ENCODE measurements around the gene SEMA3C. TPM values are rescaled to one million over a fixed set of nuclear protein-coding genes. Genes with fewer than 3 reads are reported as not detected.

The SEMA3C gene
- total RNA-seq, 2 donors from 2014 or later: 0.09 to 0.15 TPM

DNA sequence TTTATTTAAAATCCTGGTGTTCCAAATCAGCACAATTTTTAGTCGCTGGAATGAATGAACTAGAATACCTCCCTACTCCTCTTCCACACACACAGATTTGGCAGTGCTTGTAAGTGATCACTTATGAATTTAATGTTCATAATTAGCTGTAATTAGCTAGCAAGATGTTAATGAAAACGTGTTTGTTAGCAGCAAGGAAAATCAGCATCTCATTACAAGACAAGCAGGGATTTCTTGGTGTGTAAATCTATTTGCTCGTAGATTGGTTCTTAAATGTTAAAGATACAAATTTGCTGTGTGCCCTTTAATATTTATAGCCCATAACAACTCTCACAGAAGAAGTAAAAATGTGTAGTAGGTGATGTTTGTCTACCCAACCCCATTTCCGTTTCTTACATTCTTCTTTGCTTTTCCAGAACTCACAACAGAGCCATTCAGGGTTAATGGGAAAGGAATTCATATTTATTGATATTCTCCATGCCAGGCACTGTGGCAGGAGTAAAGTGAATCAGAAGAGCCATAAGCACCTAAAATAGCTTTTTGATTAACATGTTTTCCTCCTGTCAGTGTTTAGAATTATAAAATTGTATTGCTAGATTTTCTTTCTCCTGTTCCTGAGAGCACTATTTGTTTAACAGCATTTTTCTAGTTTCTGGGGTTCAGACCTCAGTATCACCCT lies 49.6 kb downstream of the SEMA3C start:
- no peaks in the 10 kb centered on the region for H3K36me3 Mint-ChIP-seq (ENCODE audit: low read depth)

DNA sequence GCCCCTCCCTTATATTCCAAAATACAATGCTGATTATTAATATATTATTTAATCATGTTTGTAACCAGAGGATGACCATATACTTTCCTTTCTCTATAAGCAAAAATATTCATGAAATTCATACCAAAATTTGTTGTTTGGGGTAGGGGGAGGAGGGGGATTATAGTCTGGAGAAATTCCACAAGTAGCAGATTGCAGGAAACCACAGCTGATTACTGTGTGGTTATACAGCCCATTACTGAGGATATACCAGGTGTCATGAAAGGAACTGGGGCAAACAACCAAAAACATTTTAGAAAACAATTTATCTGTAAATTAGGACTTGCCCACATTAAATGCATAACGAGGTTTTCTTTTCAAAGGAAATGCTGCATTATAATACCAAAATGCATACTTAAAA lies 50.3 kb downstream of the SEMA3C start:
- Histone ChIP-seq H3K9me3 (ENCODE audit: control insufficient read depth, low read length) (no peaks in the 10 kb centered on the region), H3K4me3 (ENCODE audit: low read length) (no peak overlapping the region), H3K27me3 (ENCODE audit: control insufficient read depth, insufficient read depth, low read length, poor library complexity, severe bottlenecking) (no peaks in the 10 kb centered on the region), H3K4me1 (ENCODE audit: control insufficient read depth, insufficient read depth, low read length) (peaks cover 4% of the 10 kb centered on the region), H3K9ac (ENCODE audit: extremely low read depth, low read length, poor library complexity, severe bottlenecking) (no peak overlapping the region), H3K36me3 (ENCODE audit: control insufficient read depth, insufficient read depth, low read length) (no peaks in the 10 kb centered on the region), H3K27ac (ENCODE audit: low read depth, low read length) (no peak overlapping the region)
- WGBS, 2 experiments (ENCODE audit: insufficient coverage in 1 of 2, insufficient read length in 1 of 2): 88 to 100% methylated on average over 1 of the region's 1 CpG
- Mint-ChIP-seq H3K36me3 (ENCODE audit: low read depth) (no peaks in the 10 kb centered on the region), H3K27me3 (ENCODE audit: insufficient read depth) (peaks cover 24% of the 10 kb centered on the region), H3K9me3 (no peaks in the 10 kb centered on the region), H3K4me3 (no peak overlapping the region), H3K27ac (no peak overlapping the region), H3K4me1 (peaks cover 21% of the 10 kb centered on the region)
- TF ChIP-seq, protein P1, sequence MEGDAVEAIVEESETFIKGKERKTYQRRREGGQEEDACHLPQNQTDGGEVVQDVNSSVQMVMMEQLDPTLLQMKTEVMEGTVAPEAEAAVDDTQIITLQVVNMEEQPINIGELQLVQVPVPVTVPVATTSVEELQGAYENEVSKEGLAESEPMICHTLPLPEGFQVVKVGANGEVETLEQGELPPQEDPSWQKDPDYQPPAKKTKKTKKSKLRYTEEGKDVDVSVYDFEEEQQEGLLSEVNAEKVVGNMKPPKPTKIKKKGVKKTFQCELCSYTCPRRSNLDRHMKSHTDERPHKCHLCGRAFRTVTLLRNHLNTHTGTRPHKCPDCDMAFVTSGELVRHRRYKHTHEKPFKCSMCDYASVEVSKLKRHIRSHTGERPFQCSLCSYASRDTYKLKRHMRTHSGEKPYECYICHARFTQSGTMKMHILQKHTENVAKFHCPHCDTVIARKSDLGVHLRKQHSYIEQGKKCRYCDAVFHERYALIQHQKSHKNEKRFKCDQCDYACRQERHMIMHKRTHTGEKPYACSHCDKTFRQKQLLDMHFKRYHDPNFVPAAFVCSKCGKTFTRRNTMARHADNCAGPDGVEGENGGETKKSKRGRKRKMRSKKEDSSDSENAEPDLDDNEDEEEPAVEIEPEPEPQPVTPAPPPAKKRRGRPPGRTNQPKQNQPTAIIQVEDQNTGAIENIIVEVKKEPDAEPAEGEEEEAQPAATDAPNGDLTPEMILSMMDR (conservative IDR thresholded peaks at IDR 0.05): no peak
- no peak for DNase-seq

More for the DNA sequence above, 49.6 kb downstream of the SEMA3C start:
- H3K4me3 ChIP-seq (ENCODE audit: low read length): no peak overlapping the region
- H3K36me3 ChIP-seq (ENCODE audit: control insufficient read depth, insufficient read depth, low read length): no peaks in the 10 kb centered on the region
- no peak overlapping the region for H3K9ac ChIP-seq (ENCODE audit: extremely low read depth, low read length, poor library complexity, severe bottlenecking)
- Mint-ChIP-seq H3K4me1 (peaks cover 27% of the 10 kb centered on the region), H3K4me3 (no peak overlapping the region), H3K27me3 (ENCODE audit: insufficient read depth) (peaks cover 26% of the 10 kb centered on the region), H3K27ac (no peak overlapping the region), H3K9me3 (no peaks in the 10 kb centered on the region)
- no peaks in the 10 kb centered on the region for H3K27me3 ChIP-seq (ENCODE audit: control insufficient read depth, insufficient read depth, low read length, poor library complexity, severe bottlenecking)
- no peaks in the 10 kb centered on the region for H3K9me3 ChIP-seq (ENCODE audit: control insufficient read depth, low read length)
- H3K4me1 ChIP-seq (ENCODE audit: control insufficient read depth, insufficient read depth, low read length): peaks cover 4% of the 10 kb centered on the region
- no peak overlapping the region for H3K27ac ChIP-seq (ENCODE audit: low read depth, low read length)
- DNase-seq: no peak
- TF ChIP-seq, protein P1 (conservative IDR thresholded peaks at IDR 0.05): no peak
- WGBS, 2 experiments (ENCODE audit: insufficient coverage in 1 of 2, insufficient read length in 1 of 2): 89 to 96% methylated on average over 1 to 3 of the region's 4 CpGs

DNA sequence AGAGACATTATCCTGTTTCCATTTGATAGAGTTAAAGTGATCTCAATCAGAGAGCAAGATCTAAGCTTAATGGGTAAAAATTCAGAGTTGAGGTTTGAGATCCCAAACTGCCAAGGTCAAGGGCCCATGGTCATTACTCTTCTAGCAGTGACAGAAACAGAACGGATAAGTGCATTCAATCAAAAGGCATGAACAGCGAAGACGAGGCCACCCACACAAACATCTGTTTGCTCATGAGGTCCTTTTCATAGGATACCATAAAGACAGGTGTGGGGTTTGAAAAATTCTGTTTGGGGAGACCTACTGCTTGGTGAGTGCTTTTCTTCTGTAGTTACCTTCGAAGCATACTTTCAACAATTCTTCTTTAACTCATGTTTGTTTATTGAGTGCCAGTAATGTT lies 58.3 kb downstream of the SEMA3C start:
- Histone ChIP-seq H3K9me3 (ENCODE audit: control insufficient read depth, low read length) (no peaks in the 10 kb centered on the region), H3K9ac (ENCODE audit: extremely low read depth, low read length, poor library complexity, severe bottlenecking) (no peak overlapping the region), H3K27ac (ENCODE audit: low read depth, low read length) (no peak overlapping the region), H3K4me1 (ENCODE audit: control insufficient read depth, insufficient read depth, low read length) (no peaks in the 10 kb centered on the region), H3K27me3 (ENCODE audit: control insufficient read depth, insufficient read depth, low read length, poor library complexity, severe bottlenecking) (no peaks in the 10 kb centered on the region), H3K36me3 (ENCODE audit: control insufficient read depth, insufficient read depth, low read length) (no peaks in the 10 kb centered on the region), H3K4me3 (ENCODE audit: low read length) (no peak overlapping the region)
- 89% methylated on average over 4 of the region's 4 CpGs; no CpG with 5 or more reads in 1 of the 2 experiments for WGBS, 2 experiments (ENCODE audit: insufficient coverage in 1 of 2, insufficient read length in 1 of 2)
- Mint-ChIP-seq H3K4me1 (no peaks in the 10 kb centered on the region), H3K36me3 (ENCODE audit: low read depth) (no peaks in the 10 kb centered on the region), H3K27ac (no peak overlapping the region), H3K4me3 (no peak overlapping the region), H3K27me3 (ENCODE audit: insufficient read depth) (peaks cover 10% of the 10 kb centered on the region), H3K9me3 (peaks cover 5% of the 10 kb centered on the region)
- DNase-seq: no peak
- TF ChIP-seq, protein P1 (conservative IDR thresholded peaks at IDR 0.05): no peak
